NB4 (cell line): ENCODE measurements around the gene RHOT1.
"Not testable (repeated sequence)": the region's sequence is repeated elsewhere in the genome, so short reads cannot be mapped to it uniquely, and the experiment has no call there.

Source experiments
- DNase-seq: peaks from one replicate; pipeline ENCODE4 v3.0.0; 2010; ENCODE audit warnings: low read depth
- H3K4me3 ChIP-seq: one replicate; pipeline ENCODE4 v1.5.1; 2011; ENCODE audit warnings: mild to moderate bottlenecking, low read depth, low read length, moderate library complexity
- MYC ChIP-seq: IDR thresholded peaks from 2 replicates; pipeline ENCODE4 v1.6.1; 2011; ENCODE audit warnings: low read depth, low read length
- POLR2A ChIP-seq: IDR thresholded peaks from 2 replicates; pipeline ENCODE4 v1.6.1; 2011; ENCODE audit warnings: mild to moderate bottlenecking; ENCODE audit not compliant: insufficient read length; ENCODE audit errors: extremely low read depth
- TF ChIP-seq, protein P1 (sequence below): IDR thresholded peaks from one replicate; pipeline ENCODE4 v1.5.1; 2012; ENCODE audit warnings: low read depth, low read length
- TF ChIP-seq, protein P2 (sequence below): IDR thresholded peaks from 2 replicates; pipeline ENCODE4 v1.6.1; 2011; ENCODE audit warnings: low read depth, low read length

Gene RHOT1

DNA sequence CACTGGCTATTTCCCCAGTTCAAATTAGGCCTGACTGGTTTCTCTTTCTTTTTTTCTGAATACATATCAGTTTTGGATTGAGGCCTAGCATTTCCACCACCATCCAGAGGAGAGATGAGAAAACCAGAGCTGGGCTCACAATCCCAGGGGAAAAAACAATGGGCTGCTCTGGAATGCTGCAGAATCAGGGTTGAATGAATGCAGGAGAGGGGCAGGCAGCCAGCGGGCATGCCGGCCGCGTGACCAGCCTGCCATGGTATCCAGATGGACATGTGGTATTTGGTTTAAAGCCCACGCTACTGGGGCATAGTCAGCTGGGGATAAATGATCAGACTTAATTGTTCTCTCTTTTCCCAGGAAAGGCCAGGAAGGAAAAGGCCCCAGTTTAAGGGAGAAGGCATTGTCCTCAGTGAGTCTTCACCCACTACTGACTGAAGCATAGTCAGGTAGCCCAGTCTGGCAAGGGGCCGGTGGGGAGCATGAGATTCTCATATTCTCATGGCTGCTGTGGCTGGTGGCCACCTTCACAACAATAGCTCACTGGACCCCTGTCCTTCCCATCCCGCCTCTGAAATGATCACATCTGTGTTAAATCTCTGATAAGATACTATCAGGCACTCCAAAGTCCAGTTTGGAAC, 38.7 kb upstream of the RHOT1 start:
- H3K4me3 ChIP-seq = no peak overlapping the region
- TF ChIP-seq, protein P1, sequence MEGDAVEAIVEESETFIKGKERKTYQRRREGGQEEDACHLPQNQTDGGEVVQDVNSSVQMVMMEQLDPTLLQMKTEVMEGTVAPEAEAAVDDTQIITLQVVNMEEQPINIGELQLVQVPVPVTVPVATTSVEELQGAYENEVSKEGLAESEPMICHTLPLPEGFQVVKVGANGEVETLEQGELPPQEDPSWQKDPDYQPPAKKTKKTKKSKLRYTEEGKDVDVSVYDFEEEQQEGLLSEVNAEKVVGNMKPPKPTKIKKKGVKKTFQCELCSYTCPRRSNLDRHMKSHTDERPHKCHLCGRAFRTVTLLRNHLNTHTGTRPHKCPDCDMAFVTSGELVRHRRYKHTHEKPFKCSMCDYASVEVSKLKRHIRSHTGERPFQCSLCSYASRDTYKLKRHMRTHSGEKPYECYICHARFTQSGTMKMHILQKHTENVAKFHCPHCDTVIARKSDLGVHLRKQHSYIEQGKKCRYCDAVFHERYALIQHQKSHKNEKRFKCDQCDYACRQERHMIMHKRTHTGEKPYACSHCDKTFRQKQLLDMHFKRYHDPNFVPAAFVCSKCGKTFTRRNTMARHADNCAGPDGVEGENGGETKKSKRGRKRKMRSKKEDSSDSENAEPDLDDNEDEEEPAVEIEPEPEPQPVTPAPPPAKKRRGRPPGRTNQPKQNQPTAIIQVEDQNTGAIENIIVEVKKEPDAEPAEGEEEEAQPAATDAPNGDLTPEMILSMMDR = no peak
- no peak for DNase-seq

DNA sequence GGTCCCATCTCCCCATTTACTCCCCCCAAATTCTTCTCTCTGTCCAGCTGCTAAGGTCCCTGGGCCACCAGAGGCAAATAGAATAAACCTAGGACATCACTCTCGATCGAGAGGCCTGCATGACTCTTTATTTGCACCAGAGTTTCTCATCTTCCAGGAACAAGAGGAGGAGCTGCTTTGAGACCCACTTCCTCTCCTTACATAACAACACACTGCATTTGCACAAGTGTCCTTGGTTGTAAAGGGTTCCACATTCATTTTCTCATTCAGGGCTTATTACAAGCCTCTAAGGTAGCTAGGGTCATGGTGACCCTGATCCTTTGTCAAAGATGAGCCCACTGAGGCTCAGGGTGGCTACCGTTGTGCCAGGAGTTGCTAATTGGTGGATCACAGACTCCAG, 38.1 kb upstream of the RHOT1 start:
- DNase-seq = peak; percentile 72
- TF ChIP-seq, protein P1 = no peak
- TF ChIP-seq, protein P2, sequence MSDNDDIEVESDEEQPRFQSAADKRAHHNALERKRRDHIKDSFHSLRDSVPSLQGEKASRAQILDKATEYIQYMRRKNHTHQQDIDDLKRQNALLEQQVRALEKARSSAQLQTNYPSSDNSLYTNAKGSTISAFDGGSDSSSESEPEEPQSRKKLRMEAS = no peak
- TF ChIP-seq MYC (0 out of 2 replicates have a peak, but pooled peaks have one; percentile 24), POLR2A (no peak)
- no peak overlapping the region for H3K4me3 ChIP-seq

DNA sequence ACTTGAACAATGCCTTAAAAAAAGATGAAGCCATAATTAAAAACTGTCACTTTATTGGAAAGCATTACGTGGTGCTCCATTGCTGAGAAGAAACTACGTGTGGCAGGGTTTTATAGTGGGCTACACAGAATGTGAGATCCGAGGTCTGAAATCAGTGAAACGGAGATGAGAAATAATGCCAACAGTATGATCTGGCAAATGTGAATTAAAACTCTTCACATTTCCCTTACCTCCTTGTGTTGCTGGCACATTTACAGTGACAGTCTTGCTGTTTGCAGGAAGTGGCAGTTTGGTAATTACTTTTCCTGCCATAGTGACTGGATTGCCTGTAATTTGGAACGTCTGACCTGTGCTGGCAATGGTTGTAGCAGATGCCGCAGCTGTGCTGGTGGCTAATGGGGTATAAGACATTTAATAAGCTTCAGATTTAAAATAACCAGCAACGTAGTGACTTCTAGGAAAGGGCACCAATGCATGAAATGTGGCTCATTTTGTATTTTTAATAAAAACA, 35.8 kb upstream of the RHOT1 start:
- not testable (repeated sequence) for H3K4me3 ChIP-seq, DNase-seq

DNA sequence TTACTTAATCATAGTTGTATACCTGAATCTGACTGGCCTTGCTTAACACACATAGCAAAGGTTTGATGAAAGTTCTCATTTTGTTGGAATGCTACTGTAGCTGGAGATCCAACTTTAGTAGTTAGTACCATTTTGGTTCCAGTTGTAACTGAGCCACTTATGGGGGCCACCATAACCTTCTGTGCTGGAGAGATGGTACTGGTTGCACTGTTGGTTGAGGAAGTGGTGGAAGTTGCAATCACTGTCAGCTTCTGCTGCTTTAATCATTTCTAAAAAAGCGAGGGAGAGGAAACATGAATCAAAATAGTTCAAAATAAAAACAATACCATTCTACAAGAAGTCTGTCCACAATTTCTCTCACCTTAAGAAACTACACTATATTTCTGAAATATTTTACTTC, 35.1 kb upstream of the RHOT1 start:
- not testable (repeated sequence) for DNase-seq, H3K4me3 ChIP-seq

DNA sequence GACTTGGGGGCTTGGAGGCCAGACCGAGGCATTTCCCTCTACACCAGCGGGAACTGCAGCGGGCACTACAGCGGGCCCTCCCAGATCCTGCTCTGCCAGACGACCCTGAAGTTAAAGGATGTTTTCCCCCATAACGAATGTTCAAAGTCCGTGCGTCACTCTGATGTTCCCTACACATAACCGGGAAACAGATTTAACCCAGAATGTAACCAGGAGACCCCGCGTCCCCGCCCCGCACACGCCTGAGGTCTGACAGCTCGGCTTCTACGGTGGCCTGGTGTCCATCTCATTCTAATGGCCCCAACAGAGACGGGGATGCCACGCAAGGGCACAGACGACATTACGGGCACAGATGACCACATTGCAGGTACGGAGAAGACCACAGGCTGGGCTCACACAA, 31.7 kb upstream of the RHOT1 start:
- DNase-seq = no peak
- TF ChIP-seq, protein P1 = no peak
- TF ChIP-seq MYC (no peak), POLR2A (no peak)
- TF ChIP-seq, protein P2 = no peak
- no peak overlapping the region for H3K4me3 ChIP-seq

DNA sequence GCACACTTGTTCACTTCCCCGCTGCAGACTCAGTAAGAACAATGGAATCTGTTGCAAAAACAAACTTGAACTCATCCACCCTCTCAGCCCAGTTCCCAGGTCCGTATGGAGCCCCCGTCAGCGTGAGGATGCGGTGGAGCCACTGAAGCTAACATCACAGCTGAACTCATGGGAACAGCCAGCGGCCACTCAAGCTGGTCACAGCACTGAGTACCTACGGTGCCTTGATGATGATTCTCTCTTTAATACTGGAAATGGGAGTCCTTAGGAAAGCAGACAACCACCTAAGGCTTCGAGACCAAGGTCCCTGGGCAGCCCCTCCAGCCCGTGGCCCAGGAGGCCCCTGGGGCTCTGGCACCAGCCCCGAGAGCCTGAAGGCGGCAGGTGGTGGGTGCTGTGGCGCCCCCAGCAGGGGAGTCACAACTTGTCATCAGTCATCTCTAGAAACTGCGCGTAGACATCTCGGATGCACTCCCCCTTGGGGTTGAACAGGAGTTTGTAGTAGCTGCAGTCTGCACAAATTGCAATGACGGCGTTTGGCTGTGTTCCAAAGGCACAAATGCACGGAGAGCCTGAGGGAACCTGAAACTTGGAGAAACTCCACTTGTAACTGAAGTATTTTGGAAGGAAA, 31.0 kb upstream of the RHOT1 start:
- TF ChIP-seq POLR2A = no peak
- no peak for TF ChIP-seq MYC
- TF ChIP-seq, protein P2 = no peak
- TF ChIP-seq, protein P1 = peak; percentile 34
- H3K4me3 ChIP-seq = no peak overlapping the region
- peak; percentile 66 for DNase-seq

DNA sequence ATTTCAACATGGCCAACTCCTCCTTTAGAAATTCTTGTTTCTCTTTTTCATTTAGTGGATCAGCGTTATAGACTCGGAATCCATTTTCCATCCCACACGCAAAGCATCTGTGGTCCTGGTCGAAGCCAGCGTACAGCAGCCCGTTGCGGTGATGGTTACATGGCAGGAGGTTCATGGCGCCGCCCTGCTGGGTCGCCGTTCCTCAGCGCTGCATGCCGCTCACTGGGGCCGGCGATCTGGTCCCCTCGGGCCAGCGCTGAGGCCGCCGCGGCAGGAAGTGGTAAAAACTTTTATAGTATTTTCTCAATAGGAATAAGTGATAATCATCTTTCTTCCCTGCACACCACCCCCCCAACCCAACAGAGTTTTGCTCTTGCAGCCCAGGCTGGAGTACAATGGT, 29.9 kb upstream of the RHOT1 start:
- TF ChIP-seq, protein P2 = peak; percentile 45; the same call in 1 of the 2 replicates
- TF ChIP-seq, protein P1 = peak; percentile 41
- TF ChIP-seq MYC (peak; percentile 37; the same call in 1 of the 2 replicates), POLR2A (no peak)
- no peak overlapping the region for H3K4me3 ChIP-seq
- peak; percentile 95 for DNase-seq
